Measurements from ENCODE around the gene USP17L22.
"Not testable (repeated sequence)": the region's sequence is repeated elsewhere in the genome, so short reads cannot be mapped to it uniquely, and the experiment has no call there.

The USP17L22 gene, protein sequence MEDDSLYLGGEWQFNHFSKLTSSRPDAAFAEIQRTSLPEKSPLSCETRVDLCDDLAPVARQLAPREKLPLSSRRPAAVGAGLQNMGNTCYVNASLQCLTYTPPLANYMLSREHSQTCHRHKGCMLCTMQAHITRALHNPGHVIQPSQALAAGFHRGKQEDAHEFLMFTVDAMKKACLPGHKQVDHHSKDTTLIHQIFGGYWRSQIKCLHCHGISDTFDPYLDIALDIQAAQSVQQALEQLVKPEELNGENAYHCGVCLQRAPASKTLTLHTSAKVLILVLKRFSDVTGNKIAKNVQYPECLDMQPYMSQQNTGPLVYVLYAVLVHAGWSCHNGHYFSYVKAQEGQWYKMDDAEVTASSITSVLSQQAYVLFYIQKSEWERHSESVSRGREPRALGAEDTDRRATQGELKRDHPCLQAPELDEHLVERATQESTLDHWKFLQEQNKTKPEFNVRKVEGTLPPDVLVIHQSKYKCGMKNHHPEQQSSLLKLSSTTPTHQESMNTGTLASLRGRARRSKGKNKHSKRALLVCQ

DNA sequence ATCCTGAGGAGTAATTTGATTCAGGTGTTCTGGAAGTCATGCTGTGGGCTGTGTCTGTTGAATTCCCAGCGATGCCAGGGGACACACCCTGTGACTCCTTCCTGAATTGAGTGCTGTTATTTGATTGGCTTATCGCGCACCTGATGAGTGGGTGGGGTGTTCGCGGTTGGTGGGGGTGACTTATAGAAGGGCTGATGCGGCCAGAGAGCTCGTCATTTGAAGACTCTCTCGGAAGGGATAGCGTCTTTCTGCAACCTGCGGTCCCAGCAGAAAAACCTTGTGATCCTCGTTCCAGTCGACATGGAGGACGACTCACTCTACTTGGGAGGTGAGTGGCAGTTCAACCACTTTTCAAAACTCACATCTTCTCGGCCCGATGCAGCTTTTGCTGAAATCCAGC lies at the start of gene USP17L22:
Gene USP17L22 (plus strand): TSS at position 301 of the 400 bp plus-strand sequence. CDS start 0 bp downstream, at position 301.
- DNase-seq (ENCODE audit: low spot score): not testable (repeated sequence)

DNA sequence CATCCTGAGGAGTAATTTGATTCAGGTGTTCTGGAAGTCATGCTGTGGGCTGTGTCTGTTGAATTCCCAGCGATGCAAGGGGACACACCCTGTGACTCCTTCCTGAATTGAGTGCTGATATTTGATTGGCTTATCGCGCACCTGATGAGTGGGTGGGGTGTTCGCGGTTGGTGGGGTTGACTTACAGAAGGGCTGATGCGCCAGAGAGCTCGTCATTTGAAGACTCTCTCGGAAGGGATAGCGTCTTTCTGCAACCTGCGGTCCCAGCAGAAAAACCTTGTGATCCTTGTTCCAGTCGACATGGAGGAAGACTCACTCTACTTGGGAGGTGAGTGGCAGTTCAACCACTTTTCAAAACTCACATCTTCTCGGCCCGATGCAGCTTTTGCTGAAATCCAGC lies 47.6 kb upstream of the USP17L22 start, which contains the start of gene USP17L12:
Gene USP17L12 (plus strand): TSS at position 301 of the 400 bp plus-strand sequence. CDS start 0 bp downstream, at position 301.
- DNase-seq (ENCODE audit: low spot score): not testable (repeated sequence)

DNA sequence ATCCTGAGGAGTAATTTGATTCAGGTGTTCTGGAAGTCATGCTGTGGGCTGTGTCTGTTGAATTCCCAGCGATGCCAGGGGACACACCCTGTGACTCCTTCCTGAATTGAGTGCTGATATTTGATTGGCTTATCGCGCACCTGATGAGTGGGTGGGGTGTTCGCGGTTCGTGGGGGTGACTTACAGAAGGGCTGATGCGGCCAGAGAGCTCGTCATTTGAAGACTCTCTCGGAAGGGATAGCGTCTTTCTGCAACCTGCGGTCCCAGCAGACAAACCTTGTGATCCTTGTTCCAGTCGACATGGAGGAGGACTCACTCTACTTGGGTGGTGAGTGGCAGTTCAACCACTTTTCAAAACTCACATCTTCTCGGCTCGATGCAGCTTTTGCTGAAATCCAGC lies 42.8 kb upstream of the USP17L22 start, which contains the start of gene USP17L13:
Gene USP17L13 (plus strand): TSS at position 301 of the 400 bp plus-strand sequence. CDS start 0 bp downstream, at position 301.
- not testable (repeated sequence) for DNase-seq (ENCODE audit: low spot score)

DNA sequence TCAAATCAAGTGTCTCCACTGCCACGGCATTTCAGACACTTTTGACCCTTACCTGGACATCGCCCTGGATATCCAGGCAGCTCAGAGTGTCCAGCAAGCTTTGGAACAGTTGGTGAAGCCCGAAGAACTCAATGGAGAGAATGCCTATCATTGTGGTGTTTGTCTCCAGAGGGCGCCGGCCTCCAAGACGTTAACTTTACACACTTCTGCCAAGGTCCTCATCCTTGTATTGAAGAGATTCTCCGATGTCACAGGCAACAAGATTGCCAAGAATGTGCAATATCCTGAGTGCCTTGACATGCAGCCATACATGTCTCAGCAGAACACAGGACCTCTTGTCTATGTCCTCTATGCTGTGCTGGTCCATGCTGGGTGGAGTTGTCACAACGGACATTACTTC lies 37.2 kb upstream of the USP17L22 start:
- DNase-seq (ENCODE audit: low spot score): not testable (repeated sequence)

DNA sequence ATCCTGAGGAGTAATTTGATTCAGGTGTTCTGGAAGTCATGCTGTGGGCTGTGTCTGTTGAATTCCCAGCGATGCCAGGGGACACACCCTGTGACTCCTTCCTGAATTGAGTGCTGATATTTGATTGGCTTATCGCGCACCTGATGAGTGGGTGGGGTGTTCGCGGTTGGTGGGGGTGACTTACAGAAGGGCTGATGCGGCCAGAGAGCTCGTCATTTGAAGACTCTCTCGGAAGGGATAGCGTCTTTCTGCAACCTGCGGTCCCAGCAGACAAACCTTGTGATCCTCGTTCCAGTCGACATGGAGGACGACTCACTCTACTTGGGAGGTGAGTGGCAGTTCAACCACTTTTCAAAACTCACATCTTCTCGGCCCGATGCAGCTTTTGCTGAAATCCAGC lies 33.3 kb upstream of the USP17L22 start, which contains the start of gene USP17L15:
Gene USP17L15 (plus strand): TSS at position 301 of the 400 bp plus-strand sequence. CDS start 0 bp downstream, at position 301.
- not testable (repeated sequence) for DNase-seq (ENCODE audit: low spot score)

DNA sequence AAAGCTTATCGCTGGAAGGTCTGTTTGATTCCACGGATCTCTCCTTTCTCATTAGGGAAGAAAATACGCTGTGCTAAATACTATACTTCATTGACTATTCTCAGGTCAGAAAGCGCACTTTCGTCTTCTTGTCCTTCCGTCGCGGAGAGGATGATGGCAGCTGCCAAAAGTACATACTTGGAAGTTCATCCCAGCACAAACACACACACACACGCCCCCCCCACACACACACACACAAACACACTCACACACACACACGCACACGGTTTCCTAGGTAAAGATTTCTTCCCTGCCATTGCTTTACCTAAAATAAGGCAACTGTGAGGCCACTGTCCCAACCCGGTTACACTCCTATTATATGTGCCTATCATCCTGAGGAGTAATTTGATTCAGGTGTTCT lies 29.0 kb upstream of the USP17L22 start:
- not testable (repeated sequence) for DNase-seq (ENCODE audit: low spot score)

DNA sequence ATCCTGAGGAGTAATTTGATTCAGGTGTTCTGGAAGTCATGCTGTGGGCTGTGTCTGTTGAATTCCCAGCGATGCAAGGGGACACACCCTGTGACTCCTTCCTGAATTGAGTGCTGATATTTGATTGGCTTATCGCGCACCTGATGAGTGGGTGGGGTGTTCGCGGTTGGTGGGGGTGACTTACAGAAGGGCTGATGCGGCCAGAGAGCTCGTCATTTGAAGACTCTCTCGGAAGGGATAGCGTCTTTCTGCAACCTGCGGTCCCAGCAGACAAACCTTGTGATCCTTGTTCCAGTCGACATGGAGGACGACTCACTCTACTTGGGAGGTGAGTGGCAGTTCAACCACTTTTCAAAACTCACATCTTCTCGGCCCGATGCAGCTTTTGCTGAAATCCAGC lies 23.8 kb upstream of the USP17L22 start, which contains the start of gene USP17L17:
Gene USP17L17 (plus strand): TSS at position 301 of the 400 bp plus-strand sequence. CDS start 0 bp downstream, at position 301.
- not testable (repeated sequence) for DNase-seq (ENCODE audit: low spot score)

DNA sequence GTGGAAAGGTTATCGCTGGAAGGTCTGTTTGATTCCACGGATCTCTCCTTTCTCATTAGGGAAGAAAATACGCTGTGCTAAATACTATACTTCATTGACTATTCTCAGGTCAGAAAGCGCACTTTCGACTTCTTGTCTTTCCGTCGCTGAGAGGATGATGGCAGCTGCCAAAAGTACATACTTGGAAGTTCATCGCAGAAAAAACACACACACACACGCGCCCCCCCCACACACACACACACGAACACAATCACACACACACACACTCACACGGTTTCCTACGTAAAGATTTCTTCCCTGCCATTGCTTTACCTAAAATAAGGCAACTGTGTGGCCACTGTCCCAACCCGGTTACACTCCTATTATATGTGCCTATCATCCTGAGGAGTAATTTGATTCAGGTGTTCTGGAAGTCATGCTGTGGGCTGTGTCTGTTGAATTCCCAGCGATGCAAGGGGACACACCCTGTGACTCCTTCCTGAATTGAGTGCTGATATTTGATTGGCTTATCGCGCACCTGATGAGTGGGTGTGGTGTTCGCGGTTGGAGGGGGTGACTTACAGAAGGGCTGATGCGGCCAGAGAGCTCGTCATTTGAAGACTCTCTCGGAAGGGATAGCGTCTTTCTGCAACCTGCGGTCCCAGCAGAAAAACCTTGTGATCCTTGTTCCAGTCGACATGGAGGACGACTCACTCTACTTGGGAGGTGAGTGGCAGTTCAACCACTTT lies 19.3 kb upstream of the USP17L22 start, which contains the start of gene USP17L18:
Gene USP17L18 (plus strand): TSS at position 678 of the 728 bp plus-strand sequence. CDS start 0 bp downstream, at position 678.
- DNase-seq (ENCODE audit: low spot score): not testable (repeated sequence)

DNA sequence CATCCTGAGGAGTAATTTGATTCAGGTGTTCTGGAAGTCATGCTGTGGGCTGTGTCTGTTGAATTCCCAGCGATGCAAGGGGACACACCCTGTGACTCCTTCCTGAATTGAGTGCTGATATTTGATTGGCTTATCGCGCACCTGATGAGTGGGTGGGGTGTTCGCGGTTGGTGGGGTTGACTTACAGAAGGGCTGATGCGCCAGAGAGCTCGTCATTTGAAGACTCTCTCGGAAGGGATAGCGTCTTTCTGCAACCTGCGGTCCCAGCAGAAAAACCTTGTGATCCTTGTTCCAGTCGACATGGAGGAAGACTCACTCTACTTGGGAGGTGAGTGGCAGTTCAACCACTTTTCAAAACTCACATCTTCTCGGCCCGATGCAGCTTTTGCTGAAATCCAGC lies 14.3 kb upstream of the USP17L22 start, which contains the start of gene USP17L19:
Gene USP17L19 (plus strand): TSS at position 301 of the 400 bp plus-strand sequence. CDS start 0 bp downstream, at position 301.
- DNase-seq (ENCODE audit: low spot score): not testable (repeated sequence)

DNA sequence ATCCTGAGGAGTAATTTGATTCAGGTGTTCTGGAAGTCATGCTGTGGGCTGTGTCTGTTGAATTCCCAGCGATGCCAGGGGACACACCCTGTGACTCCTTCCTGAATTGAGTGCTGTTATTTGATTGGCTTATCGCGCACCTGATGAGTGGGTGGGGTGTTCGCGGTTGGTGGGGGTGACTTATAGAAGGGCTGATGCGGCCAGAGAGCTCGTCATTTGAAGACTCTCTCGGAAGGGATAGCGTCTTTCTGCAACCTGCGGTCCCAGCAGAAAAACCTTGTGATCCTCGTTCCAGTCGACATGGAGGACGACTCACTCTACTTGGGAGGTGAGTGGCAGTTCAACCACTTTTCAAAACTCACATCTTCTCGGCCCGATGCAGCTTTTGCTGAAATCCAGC lies 9.6 kb upstream of the USP17L22 start, which contains the start of gene USP17L20:
Gene USP17L20 (plus strand): TSS at position 301 of the 400 bp plus-strand sequence. CDS start 0 bp downstream, at position 301.
- not testable (repeated sequence) for DNase-seq (ENCODE audit: low spot score)

DNA sequence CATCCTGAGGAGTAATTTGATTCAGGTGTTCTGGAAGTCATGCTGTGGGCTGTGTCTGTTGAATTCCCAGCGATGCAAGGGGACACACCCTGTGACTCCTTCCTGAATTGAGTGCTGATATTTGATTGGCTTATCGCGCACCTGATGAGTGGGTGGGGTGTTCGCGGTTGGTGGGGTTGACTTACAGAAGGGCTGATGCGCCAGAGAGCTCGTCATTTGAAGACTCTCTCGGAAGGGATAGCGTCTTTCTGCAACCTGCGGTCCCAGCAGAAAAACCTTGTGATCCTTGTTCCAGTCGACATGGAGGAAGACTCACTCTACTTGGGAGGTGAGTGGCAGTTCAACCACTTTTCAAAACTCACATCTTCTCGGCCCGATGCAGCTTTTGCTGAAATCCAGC lies 4.8 kb upstream of the USP17L22 start, which contains the start of gene USP17L21:
Gene USP17L21 (plus strand): TSS at position 301 of the 400 bp plus-strand sequence. CDS start 0 bp downstream, at position 301.
- DNase-seq (ENCODE audit: low spot score): not testable (repeated sequence)

DNA sequence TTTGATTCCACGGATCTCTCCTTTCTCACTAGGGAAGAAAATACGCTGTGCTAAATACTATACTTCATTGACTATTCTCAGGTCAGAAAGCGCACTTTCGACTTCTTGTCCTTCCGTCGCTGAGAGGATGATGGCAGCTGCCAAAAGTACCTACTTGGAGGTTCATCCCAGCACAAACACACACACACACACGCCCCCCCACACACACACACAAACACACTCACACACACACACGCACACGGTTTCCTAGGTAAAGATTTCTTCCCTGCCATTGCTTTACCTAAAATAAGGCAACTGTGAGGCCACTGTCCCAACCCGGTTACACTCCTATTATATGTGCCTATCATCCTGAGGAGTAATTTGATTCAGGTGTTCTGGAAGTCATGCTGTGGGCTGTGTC lies 4.3 kb downstream of the USP17L22 start:
- not testable (repeated sequence) for DNase-seq (ENCODE audit: low spot score)

Measured in LoVo (cell line).